CD4-positive, alpha-beta memory T cell (primary cell): ENCODE measurements around the gene RAB27B. TPM values are rescaled to one million over a fixed set of nuclear protein-coding genes. Genes with fewer than 3 reads are reported as not detected.
"Not testable (repeated sequence)": the region's sequence is repeated elsewhere in the genome, so short reads cannot be mapped to it uniquely, and the experiment has no call there.

Experiments used
- CTCF ChIA-PET: fragments of 350-600 bp; sonication (Branson Sonifier 250); formaldehyde crosslinking; loops from one replicate; lab custom pipeline; 2021; ENCODE audit warnings: inconsistent platforms; ENCODE audit not compliant: partially characterized antibody; lab: Charles Lee
- POLR2A ChIA-PET: fragments of 350-600 bp; sonication (Branson Sonifier 250); formaldehyde crosslinking; loops from one replicate; lab custom pipeline; 2021; ENCODE audit not compliant: partially characterized antibody; lab: Charles Lee
- DNase-seq, 5 donors: peaks; one replicate each; pipeline versions ENCODE4 v3.0.0 to v3.0.0-alpha.2; 2020 to 2022; ENCODE audit warnings: mixed read lengths in 1 of 5
- H3K27ac ChIP-seq: one replicate; pipeline ENCODE4 v1.7.0; 2013; ENCODE audit warnings: low read depth, low read length
- H3K27me3 ChIP-seq: 2 replicates; pipeline ENCODE4 v1.7.0; 2013; ENCODE audit warnings: mild to moderate bottlenecking, low read length, moderate library complexity; ENCODE audit not compliant: insufficient read depth
- H3K36me3 ChIP-seq: 2 replicates; pipeline ENCODE4 v1.7.0; 2013; ENCODE audit warnings: mild to moderate bottlenecking, low read length, moderate library complexity; ENCODE audit not compliant: insufficient read depth
- H3K4me1 ChIP-seq: 2 replicates; pipeline ENCODE4 v1.7.0; 2013; ENCODE audit warnings: mild to moderate bottlenecking, low read length, moderate library complexity; ENCODE audit not compliant: insufficient read depth
- H3K4me3 ChIP-seq, 2 donors: one replicate each; pipeline ENCODE4 v1.7.0; 2013; ENCODE audit warnings: low read length in 2 of 2, mild to moderate bottlenecking in 1 of 2
- H3K9me3 ChIP-seq, 2 donors: one replicate each; pipeline ENCODE4 v1.7.0; 2013; ENCODE audit warnings: low read length in 2 of 2, control low read depth in 1 of 2; ENCODE audit not compliant: control insufficient read depth in 1 of 2
- H3K27ac Mint-ChIP-seq, 7 donors: one replicate each; pipeline ENCODE4 v1.8.0; 2020 to 2021; ENCODE audit warnings: mixed read lengths in 7 of 7, mild to moderate bottlenecking in 6 of 7, inconsistent platforms in 3 of 7, moderate library complexity in 3 of 7
- H3K27me3 Mint-ChIP-seq, 2 donors: one replicate each; pipeline ENCODE4 v1.8.0; 2020 to 2021; ENCODE audit warnings: mixed read lengths in 2 of 2
- H3K36me3 Mint-ChIP-seq, 2 donors: one replicate each; pipeline ENCODE4 v1.8.0; 2020 to 2021; ENCODE audit warnings: mixed read lengths in 2 of 2, inconsistent platforms in 1 of 2, mild to moderate bottlenecking in 1 of 2
- H3K4me1 Mint-ChIP-seq, 4 donors: one replicate each; pipeline ENCODE4 v1.8.0; 2020 to 2021; ENCODE audit warnings: mixed read lengths in 4 of 4, mild to moderate bottlenecking in 1 of 4
- H3K4me3 Mint-ChIP-seq, 8 donors: one replicate each; pipeline ENCODE4 v1.8.0; 2020 to 2021; ENCODE audit warnings: mixed read lengths in 8 of 8, mild to moderate bottlenecking in 7 of 8, moderate library complexity in 6 of 8, inconsistent platforms in 3 of 8
- H3K9me3 Mint-ChIP-seq, 8 donors: one replicate each; pipeline ENCODE4 v1.8.0; 2020 to 2021; ENCODE audit warnings: mixed read lengths in 8 of 8, mild to moderate bottlenecking in 5 of 8, inconsistent platforms in 3 of 8, moderate library complexity in 1 of 8
- intact Hi-C: fragments of 100-400 bp; cut with micrococcal nuclease; formaldehyde crosslinking; loops from one replicate; pipeline ENCODE4 v1.15.1; 2023
- polyA plus RNA-seq, 2 donors: library from polyadenylated mRNA; unstranded; fragments of 300-500 nt; fragmentation: Illumina TruSeq; gene quantifications; one replicate each; pipeline ENCODE4 v1.2.3, GENCODE V29; 2021
- total RNA-seq, 2 experiments: library from RNA; stranded (reverse); gene quantifications; one replicate each; pipeline ENCODE4 v1.2.3, GENCODE V29; 2021

RAB27B gene
- total and polyA plus RNA-seq, 4 experiments from 2014 or later: 1.0 to 3.1 (median 1.6) TPM

- no peaks in the 10 kb centered on the region for H3K9me3 Mint-ChIP-seq
- H3K4me1 ChIP-seq: peaks cover 12% of the 10 kb centered on the region
- no peaks in the 10 kb centered on the region for H3K36me3 ChIP-seq
- no peaks in the 10 kb centered on the region for H3K27me3 ChIP-seq
- no peaks in the 10 kb centered on the region for H3K9me3 ChIP-seq
- intact Hi-C loops: no loop called here
- no peak overlapping the region for H3K27ac ChIP-seq
- ChIA-PET CTCF (interaction anchor here (1.4 kb wide), 1 partner anchor 10 kb away, joined by 3 read pairs; no protein-coding TSS in a partner anchor), POLR2A (no interaction called here)
- H3K27ac Mint-ChIP-seq: no peak overlapping the region
- H3K27me3 Mint-ChIP-seq: no peaks in the 10 kb centered on the region
- H3K4me3 ChIP-seq: no peak overlapping the region
- DNase-seq: no peak
- H3K4me3 Mint-ChIP-seq: no peak overlapping the region
- peaks cover 9 to 14% (median 12%) of the 10 kb centered on the region in 4 donors for H3K4me1 Mint-ChIP-seq
- no peaks in the 10 kb centered on the region for H3K36me3 Mint-ChIP-seq
Observed at GRCh38 chr18:54848121-54848520, 19.8 kb downstream of the RAB27B start.

- H3K4me1 Mint-ChIP-seq: peaks cover 12 to 16% (median 13%) of the 10 kb centered on the region in 4 donors
- ChIA-PET POLR2A (no interaction called here), CTCF (no interaction called here)
- no peaks in the 10 kb centered on the region for H3K9me3 ChIP-seq
- no peak overlapping the region for H3K4me3 ChIP-seq
- H3K27me3 Mint-ChIP-seq: no peaks in the 10 kb centered on the region
- H3K36me3 ChIP-seq: no peaks in the 10 kb centered on the region
- no peak overlapping the region for H3K4me3 Mint-ChIP-seq
- H3K9me3 Mint-ChIP-seq: no peaks in the 10 kb centered on the region
- no peaks in the 10 kb centered on the region for H3K27me3 ChIP-seq
- no peak overlapping the region for H3K27ac ChIP-seq
- intact Hi-C loops: no loop called here
- no peak for DNase-seq
- no peak overlapping the region for H3K27ac Mint-ChIP-seq
- H3K4me1 ChIP-seq: peaks cover 18% of the 10 kb centered on the region
- no peaks in the 10 kb centered on the region for H3K36me3 Mint-ChIP-seq
Observed at GRCh38 chr18:54849683-54850082, 21.4 kb downstream of the RAB27B start.

GRCh38 chr18:54850598-54850997 lies 22.3 kb downstream of the RAB27B start:
- Mint-ChIP-seq H3K36me3 (no peaks in the 10 kb centered on the region), H3K4me3 (no peak overlapping the region), H3K4me1 (peaks cover 12 to 16% (median 13%) of the 10 kb centered on the region in 4 donors), H3K27me3 (no peaks in the 10 kb centered on the region), H3K27ac (no peak overlapping the region), H3K9me3 (no peaks in the 10 kb centered on the region)
- CTCF ChIA-PET: no interaction called here
- intact Hi-C loops: no loop called here
- no peaks in the 10 kb centered on the region for H3K27me3 ChIP-seq
- H3K4me3 ChIP-seq: no peak overlapping the region
- no peak for DNase-seq
- no peaks in the 10 kb centered on the region for H3K36me3 ChIP-seq
- no peak overlapping the region for H3K27ac ChIP-seq
- no peaks in the 10 kb centered on the region for H3K9me3 ChIP-seq
- H3K4me1 ChIP-seq: peaks cover 18% of the 10 kb centered on the region
- POLR2A ChIA-PET: no interaction called here

- Mint-ChIP-seq H3K27ac (peak overlapping the region in 1 of 7 donors; percentile 38), H3K4me3 (peak overlapping the region in 6 of 8 donors; percentile 1 to 75 (median 18)), H3K27me3 (no peaks in the 10 kb centered on the region), H3K4me1 (peaks cover 11 to 16% (median 13%) of the 10 kb centered on the region in 4 donors), H3K36me3 (no peaks in the 10 kb centered on the region), H3K9me3 (no peaks in the 10 kb centered on the region)
- CTCF ChIA-PET: no interaction called here
- DNase-seq: no peak
- Histone ChIP-seq H3K27me3 (no peaks in the 10 kb centered on the region), H3K4me3 (no peak overlapping the region), H3K4me1 (peaks cover 18% of the 10 kb centered on the region), H3K36me3 (no peaks in the 10 kb centered on the region), H3K27ac (no peak overlapping the region), H3K9me3 (no peaks in the 10 kb centered on the region)
- POLR2A ChIA-PET: no interaction called here
- intact Hi-C loops: no loop called here
Observed at GRCh38 chr18:54852780-54853675, 24.8 kb downstream of the RAB27B start.

- CTCF ChIA-PET, intact Hi-C loops, H3K4me3 ChIP-seq, POLR2A ChIA-PET, H3K27ac ChIP-seq, H3K9me3 Mint-ChIP-seq, H3K36me3 Mint-ChIP-seq, H3K36me3 ChIP-seq, H3K27ac Mint-ChIP-seq, H3K27me3 Mint-ChIP-seq, H3K9me3 ChIP-seq, DNase-seq, H3K27me3 ChIP-seq, H3K4me3 Mint-ChIP-seq: not testable (repeated sequence)
- peaks cover 11 to 16% (median 13%) of the 10 kb centered on the region in 4 donors for H3K4me1 Mint-ChIP-seq
- peaks cover 18% of the 10 kb centered on the region for H3K4me1 ChIP-seq
Observed at GRCh38 chr18:54855050-54855449, 26.8 kb downstream of the RAB27B start.

- H3K27ac ChIP-seq: no peak overlapping the region
- CTCF ChIA-PET: no interaction called here
- peaks cover 18% of the 10 kb centered on the region for H3K4me1 ChIP-seq
- H3K9me3 ChIP-seq: no peaks in the 10 kb centered on the region
- H3K4me3 Mint-ChIP-seq: no peak overlapping the region
- intact Hi-C loops: no loop called here
- H3K27me3 ChIP-seq: no peaks in the 10 kb centered on the region
- H3K36me3 ChIP-seq: no peaks in the 10 kb centered on the region
- peaks cover 12 to 22% (median 16%) of the 10 kb centered on the region in 4 donors for H3K4me1 Mint-ChIP-seq
- H3K4me3 ChIP-seq: no peak overlapping the region
- H3K27ac Mint-ChIP-seq: no peak overlapping the region
- H3K36me3 Mint-ChIP-seq: no peaks in the 10 kb centered on the region
- H3K27me3 Mint-ChIP-seq: no peaks in the 10 kb centered on the region
- DNase-seq: no peak
- POLR2A ChIA-PET: no interaction called here
- no peaks in the 10 kb centered on the region for H3K9me3 Mint-ChIP-seq
Observed at GRCh38 chr18:54856105-54856646, 27.9 kb downstream of the RAB27B start.

- no peaks in the 10 kb centered on the region for H3K9me3 Mint-ChIP-seq
Observed at GRCh38 chr18:54857499-54857898, 29.2 kb downstream of the RAB27B start.

More at GRCh38 chr18:54857499-54857898, 29.2 kb downstream of the RAB27B start:
- no peaks in the 10 kb centered on the region for H3K36me3 Mint-ChIP-seq
- POLR2A ChIA-PET: no interaction called here
- Histone ChIP-seq H3K27ac (no peak overlapping the region), H3K36me3 (no peaks in the 10 kb centered on the region), H3K4me1 (peaks cover 12% of the 10 kb centered on the region), H3K9me3 (no peaks in the 10 kb centered on the region), H3K4me3 (no peak overlapping the region), H3K27me3 (no peaks in the 10 kb centered on the region)
- H3K27me3 Mint-ChIP-seq: no peaks in the 10 kb centered on the region
- H3K4me1 Mint-ChIP-seq: peaks cover 12 to 14% (median 12%) of the 10 kb centered on the region in 4 donors
- DNase-seq: no peak
- CTCF ChIA-PET: no interaction called here
- intact Hi-C loops: no loop called here
- H3K27ac Mint-ChIP-seq: no peak overlapping the region
- H3K4me3 Mint-ChIP-seq: no peak overlapping the region
